ENCODE data around the gene CXADR.
"Not testable (repeated sequence)": the region's sequence is repeated elsewhere in the genome, so short reads cannot be mapped to it uniquely, and the experiment has no call there.

CXADR gene

DNA sequence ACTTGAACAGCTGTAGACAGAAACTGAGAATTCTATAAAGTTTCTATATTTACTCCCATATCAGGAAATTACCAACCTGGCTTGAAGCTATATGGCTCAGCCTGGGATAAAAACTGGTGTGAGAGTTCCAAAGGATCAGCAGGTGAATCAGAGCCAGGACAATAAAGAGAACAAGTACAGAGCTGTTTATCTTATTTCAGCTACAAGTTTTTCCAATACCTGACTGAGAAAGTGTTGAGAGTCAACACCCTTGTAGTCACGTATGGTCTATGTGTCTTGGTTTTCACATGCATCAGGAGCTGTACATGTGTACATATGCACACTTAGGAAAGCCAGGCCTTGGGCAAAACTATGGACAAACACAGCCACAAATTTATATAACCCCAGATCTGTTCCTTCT lies 40.7 kb upstream of the CXADR start:
- DNase-seq (ENCODE audit: low spot score): no peak
- TF ChIP-seq, protein P1, sequence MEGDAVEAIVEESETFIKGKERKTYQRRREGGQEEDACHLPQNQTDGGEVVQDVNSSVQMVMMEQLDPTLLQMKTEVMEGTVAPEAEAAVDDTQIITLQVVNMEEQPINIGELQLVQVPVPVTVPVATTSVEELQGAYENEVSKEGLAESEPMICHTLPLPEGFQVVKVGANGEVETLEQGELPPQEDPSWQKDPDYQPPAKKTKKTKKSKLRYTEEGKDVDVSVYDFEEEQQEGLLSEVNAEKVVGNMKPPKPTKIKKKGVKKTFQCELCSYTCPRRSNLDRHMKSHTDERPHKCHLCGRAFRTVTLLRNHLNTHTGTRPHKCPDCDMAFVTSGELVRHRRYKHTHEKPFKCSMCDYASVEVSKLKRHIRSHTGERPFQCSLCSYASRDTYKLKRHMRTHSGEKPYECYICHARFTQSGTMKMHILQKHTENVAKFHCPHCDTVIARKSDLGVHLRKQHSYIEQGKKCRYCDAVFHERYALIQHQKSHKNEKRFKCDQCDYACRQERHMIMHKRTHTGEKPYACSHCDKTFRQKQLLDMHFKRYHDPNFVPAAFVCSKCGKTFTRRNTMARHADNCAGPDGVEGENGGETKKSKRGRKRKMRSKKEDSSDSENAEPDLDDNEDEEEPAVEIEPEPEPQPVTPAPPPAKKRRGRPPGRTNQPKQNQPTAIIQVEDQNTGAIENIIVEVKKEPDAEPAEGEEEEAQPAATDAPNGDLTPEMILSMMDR (IDR thresholded peaks at IDR 0.05; ENCODE audit: extremely low read depth, insufficient read depth, missing control alignments): no peak
- in situ Hi-C loops (cut with MboI; ENCODE audit: low pct_unique_long_range_greater_than_20kb, low sequenced_read_pairs, unreplicated experiment): no loop called here

DNA sequence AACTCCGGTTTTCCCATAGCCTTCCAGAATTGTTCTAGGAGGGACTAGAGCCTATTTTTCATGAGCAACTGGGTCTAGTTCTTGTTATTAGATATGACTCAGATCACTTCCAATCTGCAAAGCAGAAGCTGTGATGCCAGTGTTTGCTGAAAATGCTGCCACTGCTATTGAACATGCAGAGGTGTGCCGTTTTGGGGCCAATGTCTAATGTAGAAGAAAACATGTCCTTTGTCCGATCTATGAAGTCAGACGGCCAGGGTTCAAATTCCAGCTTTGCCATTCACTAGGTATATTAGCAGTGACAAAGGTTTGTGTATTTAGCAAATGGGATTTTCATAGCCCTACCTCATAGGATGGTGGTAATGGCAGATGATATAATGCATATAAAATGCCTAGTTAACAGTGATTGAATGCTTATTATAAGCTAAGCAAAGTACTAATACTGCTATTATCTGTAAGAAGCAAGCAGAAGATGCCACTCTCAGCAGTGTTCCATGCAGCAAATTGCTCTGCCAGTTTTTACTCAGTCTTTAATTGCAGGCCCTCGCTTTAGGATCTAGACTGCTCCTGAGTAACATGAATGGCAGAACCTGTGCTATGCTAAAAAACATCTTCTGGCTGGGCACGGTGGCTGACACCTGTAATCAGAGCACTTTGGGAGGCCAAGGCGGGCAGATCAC lies 40.1 kb upstream of the CXADR start:
- DNase-seq (ENCODE audit: low spot score): no peak
- TF ChIP-seq, protein P1 (IDR thresholded peaks at IDR 0.05; ENCODE audit: extremely low read depth, insufficient read depth, missing control alignments): no peak
- in situ Hi-C loops (cut with MboI; ENCODE audit: low pct_unique_long_range_greater_than_20kb, low sequenced_read_pairs, unreplicated experiment): no loop called here

DNA sequence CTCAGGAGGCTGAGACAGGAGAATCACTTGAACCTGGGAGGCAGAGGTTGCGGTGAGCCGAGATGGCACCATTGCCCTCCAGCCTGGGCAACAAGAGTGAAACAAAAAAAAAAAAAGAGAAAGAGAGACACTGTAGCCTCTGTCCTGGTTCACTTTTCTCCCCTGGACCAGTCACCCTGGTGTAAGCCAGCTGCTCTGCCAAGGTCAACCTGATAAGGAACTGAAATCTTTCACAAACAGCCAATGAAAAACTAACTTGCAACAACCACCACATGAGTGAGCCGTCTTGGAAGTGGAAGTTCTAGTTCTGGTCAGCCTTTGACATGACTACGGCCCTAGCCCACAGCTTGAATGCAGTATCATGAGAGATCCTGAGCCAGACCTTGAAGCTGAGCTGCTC lies 36.8 kb upstream of the CXADR start:
- in situ Hi-C loops (cut with MboI; ENCODE audit: low pct_unique_long_range_greater_than_20kb, low sequenced_read_pairs, unreplicated experiment): no loop called here
- TF ChIP-seq, protein P1 (IDR thresholded peaks at IDR 0.05; ENCODE audit: extremely low read depth, insufficient read depth, missing control alignments): no peak
- DNase-seq (ENCODE audit: low spot score): no peak

DNA sequence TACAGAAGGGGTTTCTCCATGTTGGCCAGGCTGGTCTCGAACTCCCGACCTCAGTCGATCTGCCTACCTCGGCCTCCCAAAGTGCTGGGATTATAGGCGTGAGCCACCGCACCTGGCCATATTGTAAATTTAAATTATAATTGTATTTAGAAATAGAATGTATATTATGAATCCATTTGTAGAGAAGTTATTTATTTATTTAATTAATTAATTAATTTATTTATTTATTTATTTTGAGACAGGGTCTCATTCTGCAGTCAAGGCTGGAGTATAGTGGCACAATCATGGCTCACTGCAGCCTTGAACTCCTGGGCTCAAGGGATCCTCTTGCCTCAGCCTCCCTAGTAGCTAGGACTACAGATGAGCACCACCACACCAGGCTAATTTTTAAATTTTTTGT lies 34.7 kb upstream of the CXADR start:
- DNase-seq (ENCODE audit: low spot score); in situ Hi-C loops (cut with MboI; ENCODE audit: low pct_unique_long_range_greater_than_20kb, low sequenced_read_pairs, unreplicated experiment): not testable (repeated sequence)

DNA sequence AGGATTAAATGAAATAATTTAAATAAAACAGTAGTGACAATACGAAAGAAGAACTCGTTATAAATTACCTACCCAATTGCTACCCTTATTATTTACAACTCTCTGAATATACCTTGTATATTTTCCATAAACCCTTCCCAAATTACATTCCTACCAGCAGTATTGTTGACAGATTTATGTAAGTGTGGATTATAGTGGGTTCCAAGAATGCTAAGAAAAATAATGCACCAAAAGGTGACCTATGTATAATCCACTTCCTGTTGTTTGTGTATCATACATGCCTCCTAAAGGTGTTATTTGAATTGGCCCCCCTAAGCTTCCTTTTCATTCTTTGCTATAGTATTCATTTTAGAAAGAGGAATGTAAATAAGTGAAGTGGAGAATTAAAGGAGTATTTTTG lies 33.2 kb upstream of the CXADR start:
- TF ChIP-seq, protein P1 (IDR thresholded peaks at IDR 0.05; ENCODE audit: extremely low read depth, insufficient read depth, missing control alignments): no peak
- DNase-seq (ENCODE audit: low spot score): no peak
- in situ Hi-C loops (cut with MboI; ENCODE audit: low pct_unique_long_range_greater_than_20kb, low sequenced_read_pairs, unreplicated experiment): no loop called here

DNA sequence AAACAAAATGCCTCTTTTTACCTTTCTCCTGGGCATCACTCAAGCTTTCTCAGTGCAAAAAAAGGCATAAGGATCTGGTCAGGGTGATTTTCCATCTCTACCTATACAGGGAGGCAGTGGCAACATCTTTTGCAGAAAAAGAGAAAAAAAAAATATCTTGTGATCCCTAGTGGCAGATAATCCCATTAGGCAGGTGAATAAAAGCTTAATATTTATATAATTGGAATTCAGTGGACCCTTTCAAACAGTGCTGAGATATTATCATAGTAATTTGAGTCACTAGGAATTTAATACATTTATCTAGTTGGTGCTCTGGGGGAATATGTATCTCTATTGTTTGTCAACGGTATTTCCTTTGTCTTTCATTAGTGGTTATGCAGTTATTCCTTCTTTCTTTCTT lies 29.9 kb upstream of the CXADR start:
- no peak for DNase-seq (ENCODE audit: low spot score)
- in situ Hi-C loops (cut with MboI; ENCODE audit: low pct_unique_long_range_greater_than_20kb, low sequenced_read_pairs, unreplicated experiment): no loop called here
- TF ChIP-seq, protein P1 (IDR thresholded peaks at IDR 0.05; ENCODE audit: extremely low read depth, insufficient read depth, missing control alignments): no peak

DNA sequence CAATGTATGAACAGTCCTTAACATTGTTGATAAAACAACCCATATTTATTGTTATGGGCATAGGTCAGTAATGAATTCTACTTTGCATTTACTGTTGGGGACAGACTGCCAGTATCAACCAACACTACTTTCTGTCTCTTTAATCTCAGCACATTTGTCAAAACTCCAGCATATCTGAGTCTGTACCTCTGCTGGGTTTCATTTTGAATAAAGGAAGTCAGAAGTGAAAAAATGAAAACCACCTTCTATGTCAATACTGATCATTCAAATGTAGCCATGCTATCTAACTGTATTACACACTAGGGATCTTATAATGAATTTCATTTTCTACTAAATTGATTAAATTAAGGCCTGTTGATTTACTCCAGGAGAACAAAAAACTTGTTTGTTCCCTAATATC lies 24.2 kb upstream of the CXADR start:
- in situ Hi-C loops (cut with MboI; ENCODE audit: low pct_unique_long_range_greater_than_20kb, low sequenced_read_pairs, unreplicated experiment): no loop called here
- DNase-seq (ENCODE audit: low spot score): no peak
- TF ChIP-seq, protein P1 (IDR thresholded peaks at IDR 0.05; ENCODE audit: extremely low read depth, insufficient read depth, missing control alignments): no peak

DNA sequence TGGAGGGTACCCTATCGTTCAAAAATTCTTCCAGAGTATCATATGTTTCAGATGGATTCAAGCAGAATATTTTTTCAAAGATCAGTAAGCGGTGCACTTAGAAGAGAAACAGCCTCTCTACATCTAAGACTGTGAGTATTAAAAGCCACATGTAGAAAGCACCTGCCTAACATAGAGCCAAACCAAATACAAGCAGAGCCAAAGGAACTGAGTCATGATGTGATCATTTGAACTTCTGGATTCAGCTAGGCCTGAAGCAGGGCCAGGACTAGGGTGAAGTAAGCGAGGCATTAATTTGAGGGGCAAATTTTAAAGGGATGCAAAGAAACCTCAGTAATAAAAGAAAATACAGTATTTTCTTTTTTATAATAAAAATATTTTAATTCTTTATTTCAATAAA lies 23.3 kb upstream of the CXADR start:
- in situ Hi-C loops (cut with MboI; ENCODE audit: low pct_unique_long_range_greater_than_20kb, low sequenced_read_pairs, unreplicated experiment): not testable (repeated sequence)

More for the DNA sequence above, 23.3 kb upstream of the CXADR start:
- DNase-seq (ENCODE audit: low spot score): not testable (repeated sequence)

Data from GM13977 (cell line).